Peyer's patch (tissue), 4 donors: Measurements from ENCODE around the gene SPATA31D3.

Experiments used
- CTCF ChIP-seq, 6 experiments: fragments of 450-650 bp in 4 of 6; fragments of 200-600 bp in 2 of 6; sonication (generic) in 1 of 6; IDR thresholded peaks; one replicate each; pipeline ENCODE4 v1.5.1; 2017 to 2019; ENCODE audit warnings: antibody characterized with exemption in 6 of 6, mild to moderate bottlenecking in 3 of 6, moderate library complexity in 1 of 6
- POLR2A ChIP-seq, 2 donors: fragments of 450-650 bp; IDR thresholded peaks; one replicate each; pipeline ENCODE4 v1.5.1; 2017; ENCODE audit warnings: antibody characterized with exemption in 2 of 2, mild to moderate bottlenecking in 2 of 2, moderate library complexity in 2 of 2

DNA sequence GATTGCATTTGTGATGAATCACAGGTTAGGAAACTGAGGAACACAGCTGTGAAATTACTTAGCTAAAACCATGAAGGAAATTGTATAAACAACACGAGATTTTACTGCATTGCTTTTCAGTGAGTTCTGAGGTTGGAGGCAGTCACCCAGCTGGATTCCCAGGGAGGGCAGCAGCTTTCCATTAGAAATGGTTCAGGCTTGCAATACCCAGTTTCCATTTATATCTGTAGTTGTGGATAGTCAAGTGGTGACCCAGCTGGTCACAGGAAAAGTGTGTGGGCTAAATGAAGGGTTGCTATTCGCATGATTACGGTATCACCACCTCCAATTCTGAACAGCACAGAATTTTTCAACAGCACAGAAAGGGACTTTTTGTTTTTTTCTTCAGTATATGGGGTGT lies 49.4 kb upstream of the SPATA31D3 start:
- TF ChIP-seq CTCF (IDR thresholded peaks at IDR 0.05), result no peak
- TF ChIP-seq POLR2A (IDR thresholded peaks at IDR 0.05), result no peak
